K562 (cell line): Measurements from ENCODE around the gene NOS1. TPM values are rescaled to one million over a fixed set of nuclear protein-coding genes. Genes with fewer than 3 reads are reported as not detected.

Experiments
- CEBPZ ChIP-seq: fragments of 150-350 bp; IDR thresholded peaks from 2 replicates; pipeline ENCODE4 v1.6.1; 2014; ENCODE audit warnings: low read depth, mild to moderate bottlenecking, low read length, borderline replicate concordance
- CHAMP1 ChIP-seq: fragments of 450-650 bp; IDR thresholded peaks from 2 replicates; pipeline ENCODE4 v1.6.1; 2016; ENCODE audit warnings: mild to moderate bottlenecking
- CTCFL ChIP-seq: IDR thresholded peaks from 2 replicates; pipeline ENCODE4 v1.6.1; 2011; ENCODE audit warnings: borderline replicate concordance, low read depth, mild to moderate bottlenecking, moderate library complexity, low read length; ENCODE audit not compliant: insufficient read depth, poor library complexity, severe bottlenecking
- DPF2 ChIP-seq: fragments of 450-650 bp; IDR thresholded peaks from 2 replicates; pipeline ENCODE4 v1.6.1; 2016
- ETS1 ChIP-seq: conservative IDR thresholded peaks from 2 replicates; pipeline ENCODE4 v1.6.1; 2011; ENCODE audit warnings: low read depth, mild to moderate bottlenecking, low read length; ENCODE audit not compliant: control insufficient read depth
- FOXP1 ChIP-seq: sonication (generic); formaldehyde crosslinking; IDR thresholded peaks from 2 replicates; pipeline ENCODE4 v1.8.0; 2022; ENCODE audit warnings: mild to moderate bottlenecking, missing genetic modification reagents
- POLR2B ChIP-seq: fragments of 450-650 bp; IDR thresholded peaks from 2 replicates; pipeline ENCODE4 v1.6.1; 2018; ENCODE audit warnings: low read depth; ENCODE audit not compliant: partially characterized antibody
- RERE ChIP-seq: sonication (generic); formaldehyde crosslinking; IDR thresholded peaks from 2 replicates; pipeline ENCODE4 v1.8.0; 2023; ENCODE audit warnings: missing genetic modification reagents, mild to moderate bottlenecking, borderline replicate concordance
- TFAM ChIP-seq: fragments of 250-450 bp; sonication (Bioruptor Pico); conservative IDR thresholded peaks from 2 replicates; pipeline ENCODE4 v1.5.0; 2021; ENCODE audit warnings: mild to moderate bottlenecking, moderate library complexity
- ZBTB8A ChIP-seq: fragments of 450-650 bp; IDR thresholded peaks from 2 replicates; pipeline ENCODE4 v1.6.1; 2018; ENCODE audit warnings: mild to moderate bottlenecking, moderate library complexity; ENCODE audit not compliant: partially characterized antibody
- polyA plus RNA-seq, 8 experiments: library from polyadenylated mRNA; depleted of rRNA in 4 of 8; stranded (reverse) in 5 of 8; unstranded in 3 of 8; fragments of >200 nt; fragmentation: Nextera tagmentation in 2 of 8; fragmentation: Illumina TruSeq in 1 of 8; extraction: Ambion mirVana in 2 of 8; extraction: Trizol in 1 of 8; gene quantifications; 2 replicates each; pipeline versions ENCODE4 v1.2.1 to v1.2.3, GENCODE V29; 2011 to 2014; ENCODE audit warnings: inconsistent platforms in 1 of 8, missing spikeins in 1 of 8
- total RNA-seq, 7 experiments: library from RNA; depleted of rRNA in 6 of 7; stranded (reverse); fragments of >200 nt in 6 of 7; fragmentation: Illumina TruSeq in 2 of 7; extraction: Trizol in 2 of 7; gene quantifications; 2 replicates each; pipeline versions ENCODE4 v1.2.1 to v1.2.3, GENCODE V29; 2011 to 2021; ENCODE audit warnings: low replicate concordance in 1 of 7

NOS1 gene
- total and polyA plus RNA-seq, 9 of the 15 experiments (the other 6 are each of a cell fraction or from before 2014, with no cell fraction given) = not detected

GRCh38 chr12:117188961-117189724 is 172.3 kb downstream of the NOS1 start (continued):
- TF ChIP-seq CEBPZ = no peak
- TF ChIP-seq ETS1 = no peak
- no peak for TF ChIP-seq RERE (CRISPR knock-in tag)
- TF ChIP-seq CTCFL = no peak
- TF ChIP-seq DPF2 = no peak
- no peak for TF ChIP-seq POLR2B
- TF ChIP-seq FOXP1 (CRISPR knock-in tag) = no peak
- no peak for TF ChIP-seq CHAMP1
- no peak for TF ChIP-seq TFAM
- TF ChIP-seq ZBTB8A = no peak
